ENCODE results near the gene EED.
A peak's percentile ranks its signal among the peaks of the same experiment; 100 is the strongest.
"Not testable (repeated sequence)": the region's sequence is repeated elsewhere in the genome, so short reads cannot be mapped to it uniquely, and the experiment has no call there.

Gene EED

DNA sequence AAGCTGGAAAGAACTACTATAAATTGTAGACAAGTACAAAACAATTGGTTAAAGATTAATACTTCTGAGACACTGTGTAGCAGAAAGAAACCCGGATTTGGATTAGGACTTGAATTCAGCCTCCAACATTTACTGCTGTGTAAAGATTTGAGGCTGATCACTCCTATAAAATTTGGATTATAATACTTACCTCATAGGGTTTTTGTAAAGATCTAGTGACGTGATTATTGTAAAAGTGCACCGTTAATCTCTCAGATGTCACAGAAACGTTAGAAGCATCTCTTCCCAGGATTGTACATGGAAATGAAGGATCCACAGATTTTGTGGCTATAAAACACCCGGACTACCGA is 57.2 kb downstream of the EED start:
- DNase-seq = no peak

- DNase-seq = peak; percentile 98
These were observed 57.7 kb downstream of the EED start, which contains the start of gene HIKESHI for GRCh38 chr11:86302092-86302793. TSS of gene HIKESHI (plus strand) at chr11:86302240. CDS start at chr11:86302449, 209 bp downstream.

- DNase-seq = no peak
These were observed 58.7 kb downstream of the EED start for GRCh38 chr11:86303257-86303656.

GRCh38 chr11:86308710-86309109 is 64.2 kb downstream of the EED start:
- not testable (repeated sequence) for DNase-seq

- DNase-seq = no peak
These were observed 69.2 kb downstream of the EED start for GRCh38 chr11:86313793-86314192.

GRCh38 chr11:86314636-86315035 is 70.1 kb downstream of the EED start:
- no peak for DNase-seq

All from RPMI8226 (cell line).